K562 (cell line): ENCODE data around the gene ENPP6. TPM values are rescaled to one million over a fixed set of nuclear protein-coding genes. Genes with fewer than 3 reads are reported as not detected.

ENCODE experiments used
- AFF4 ChIP-seq: sonication (generic); formaldehyde crosslinking; IDR thresholded peaks from 2 replicates; pipeline ENCODE4 v1.8.0; 2023; ENCODE audit warnings: mild to moderate bottlenecking, missing genetic modification reagents
- GABPA ChIP-seq: fragments of 200-800 bp; sonication (Bioruptor generic); conservative IDR thresholded peaks from 2 replicates; pipeline ENCODE4 v1.6.1; 2016; ENCODE audit warnings: low read depth, missing genetic modification characterization, missing compliant biosample characterization
- GABPB2 ChIP-seq: fragments of 250-450 bp; sonication (Bioruptor Pico); conservative IDR thresholded peaks from 2 replicates; pipeline ENCODE4 v1.5.1; 2021; ENCODE audit warnings: mild to moderate bottlenecking
- MNT ChIP-seq, 2 experiments: fragments of 450-650 bp; conservative IDR thresholded peaks; 2 replicates each; pipeline ENCODE4 v1.6.1; 2017; ENCODE audit warnings: mild to moderate bottlenecking in 2 of 2, moderate library complexity in 2 of 2
- RCOR1 ChIP-seq, 2 experiments: IDR thresholded peaks; 2 replicates each; pipeline ENCODE4 v1.6.1; 2012; ENCODE audit warnings: low read depth in 2 of 2, low read length in 2 of 2, borderline replicate concordance in 1 of 2, improper control_type of control experiment in 1 of 2
- polyA plus RNA-seq, 8 experiments: library from polyadenylated mRNA; depleted of rRNA in 4 of 8; stranded (reverse) in 5 of 8; unstranded in 3 of 8; fragments of >200 nt; fragmentation: Nextera tagmentation in 2 of 8; fragmentation: Illumina TruSeq in 1 of 8; extraction: Ambion mirVana in 2 of 8; extraction: Trizol in 1 of 8; gene quantifications; 2 replicates each; pipeline versions ENCODE4 v1.2.1 to v1.2.3, GENCODE V29; 2011 to 2014; ENCODE audit warnings: inconsistent platforms in 1 of 8, missing spikeins in 1 of 8
- total RNA-seq, 7 experiments: library from RNA; depleted of rRNA in 6 of 7; stranded (reverse); fragments of >200 nt in 6 of 7; fragmentation: Illumina TruSeq in 2 of 7; extraction: Trizol in 2 of 7; gene quantifications; 2 replicates each; pipeline versions ENCODE4 v1.2.1 to v1.2.3, GENCODE V29; 2011 to 2021; ENCODE audit warnings: low replicate concordance in 1 of 7
- TF ChIP-seq, protein P1 (sequence below): fragments of 200-800 bp; sonication (Bioruptor generic); IDR thresholded peaks from 2 replicates; pipeline ENCODE4 v1.6.1; 2017; ENCODE audit warnings: missing genetic modification characterization, missing compliant biosample characterization

Gene ENPP6
- total and polyA plus RNA-seq, 9 of the 15 experiments (the other 6 are each of a cell fraction or from before 2014, with no cell fraction given) = 0.29 TPM; not detected in 8

DNA sequence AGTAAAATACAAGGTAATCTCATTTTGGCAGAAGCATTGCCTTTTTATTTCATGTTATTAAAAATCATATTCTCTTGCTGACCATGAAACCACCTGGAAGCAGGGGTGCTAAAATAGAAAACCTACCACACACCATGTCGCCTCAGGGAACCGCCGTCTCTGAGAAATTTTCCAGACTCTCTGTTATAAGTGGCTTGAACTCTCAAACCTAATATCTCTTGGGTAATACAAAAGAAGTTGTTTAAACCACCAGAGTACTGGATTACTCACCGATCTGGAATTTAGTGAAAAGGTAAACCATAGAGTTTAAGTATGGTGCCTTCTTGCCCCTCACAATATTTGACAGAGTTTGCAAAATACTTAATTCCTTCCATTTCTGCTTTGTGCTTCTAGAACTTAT is 27.7 kb downstream of the ENPP6 start (continued):
- TF ChIP-seq, protein P1, sequence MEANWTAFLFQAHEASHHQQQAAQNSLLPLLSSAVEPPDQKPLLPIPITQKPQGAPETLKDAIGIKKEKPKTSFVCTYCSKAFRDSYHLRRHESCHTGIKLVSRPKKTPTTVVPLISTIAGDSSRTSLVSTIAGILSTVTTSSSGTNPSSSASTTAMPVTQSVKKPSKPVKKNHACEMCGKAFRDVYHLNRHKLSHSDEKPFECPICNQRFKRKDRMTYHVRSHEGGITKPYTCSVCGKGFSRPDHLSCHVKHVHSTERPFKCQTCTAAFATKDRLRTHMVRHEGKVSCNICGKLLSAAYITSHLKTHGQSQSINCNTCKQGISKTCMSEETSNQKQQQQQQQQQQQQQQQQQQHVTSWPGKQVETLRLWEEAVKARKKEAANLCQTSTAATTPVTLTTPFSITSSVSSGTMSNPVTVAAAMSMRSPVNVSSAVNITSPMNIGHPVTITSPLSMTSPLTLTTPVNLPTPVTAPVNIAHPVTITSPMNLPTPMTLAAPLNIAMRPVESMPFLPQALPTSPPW (CRISPR knock-in tag) = no peak
- TF ChIP-seq AFF4 (CRISPR knock-in tag) (no peak), GABPB2 (CRISPR knock-in tag) (no peak), MNT (conservative IDR thresholded peaks at IDR 0.05) (no peak), GABPA (tag) (no peak), RCOR1 (IDR thresholded peaks at IDR 0.05; ENCODE audit: borderline replicate concordance in 1 of 2, low read depth in 2 of 2, low read length in 2 of 2) (no peak)
